Muscle of leg (tissue), 11 donors: ENCODE data around the gene CCDC14. TPM values are rescaled to one million over a fixed set of nuclear protein-coding genes. Genes with fewer than 3 reads are reported as not detected.

Experiments
- DNase-seq: peaks from one replicate; pipeline ENCODE4 v3.0.0; 2013
- H3K27ac ChIP-seq: one replicate; pipeline ENCODE4 v1.5.1; 2013; ENCODE audit warnings: mild to moderate bottlenecking, low read length, control low read depth
- H3K27me3 ChIP-seq: one replicate; pipeline ENCODE4 v1.6.1; 2013; ENCODE audit warnings: low read length; ENCODE audit not compliant: control insufficient read depth, insufficient read depth
- H3K36me3 ChIP-seq: one replicate; pipeline ENCODE4 v1.6.1; 2013; ENCODE audit warnings: low read length; ENCODE audit not compliant: control insufficient read depth, insufficient read depth
- H3K4me1 ChIP-seq: one replicate; pipeline ENCODE4 v1.6.1; 2013; ENCODE audit warnings: low read length; ENCODE audit not compliant: control insufficient read depth, insufficient read depth
- H3K4me3 ChIP-seq: one replicate; pipeline ENCODE4 v1.5.1; 2013; ENCODE audit warnings: low read length, control low read depth
- H3K9me3 ChIP-seq: replicated peaks from 2 replicates; pipeline ENCODE4 v1.6.1; 2013; ENCODE audit warnings: low read depth, low read length; ENCODE audit not compliant: control insufficient read depth
- WGBS: methylation state at CpG from one replicate; pipeline ENCODE4 v1.1.5; 2013; ENCODE audit warnings: missing lambda C conversion rate; ENCODE audit not compliant: insufficient coverage; 5-methylcytosine and 5-hydroxymethylcytosine counted together
- polyA plus RNA-seq, 8 donors: library from polyadenylated mRNA; unstranded; fragments of 120-200 nt; gene quantifications; one replicate each; pipeline versions ENCODE4 v1.2.1 to v1.2.3, GENCODE V29; 2013; ENCODE audit warnings: inconsistent platforms in 1 of 8, low replicate concordance in 1 of 8; ENCODE audit not compliant: insufficient read length in 8 of 8, insufficient read depth in 1 of 8
- total RNA-seq: library from RNA; stranded (reverse); fragments of 120-200 nt; gene quantifications from one replicate; pipeline ENCODE4 v1.2.4, GENCODE V29; 2013

Gene CCDC14
- total and polyA plus RNA-seq, 9 donors, result 35.0 to 59.1 (median 51.0) TPM

GRCh38 chr3:123869165-123869564 lies 91.9 kb downstream of the CCDC14 start:
- no peak overlapping the region for H3K27ac ChIP-seq
- H3K4me3 ChIP-seq, result no peak overlapping the region
- no CpG with 5 or more reads among the region's 1 CpG for WGBS
- H3K4me1 ChIP-seq, result no peaks in the 10 kb centered on the region
- H3K27me3 ChIP-seq, result no peaks in the 10 kb centered on the region
- DNase-seq, result no peak
- H3K9me3 ChIP-seq, result peaks cover 5% of the 10 kb centered on the region
- no peaks in the 10 kb centered on the region for H3K36me3 ChIP-seq

- no peaks in the 10 kb centered on the region for H3K4me1 ChIP-seq
- H3K36me3 ChIP-seq, result no peaks in the 10 kb centered on the region
- 95% methylated on average over 4 of the region's 4 CpGs for WGBS
- H3K9me3 ChIP-seq, result peaks cover 5% of the 10 kb centered on the region
- no peak overlapping the region for H3K27ac ChIP-seq
- H3K4me3 ChIP-seq, result no peak overlapping the region
- DNase-seq, result no peak
- no peaks in the 10 kb centered on the region for H3K27me3 ChIP-seq
Measured at GRCh38 chr3:123864706-123865105, 96.3 kb downstream of the CCDC14 start.

Other genes starting within 250 kb of the CCDC14 start
- gene MYLK, start 76.9 kb downstream of the CCDC14 start, total RNA-seq, result 28.2 TPM
- gene MYLK, start 76.9 kb downstream of the CCDC14 start, polyA plus RNA-seq, result 10 to 100 TPM; 16.4 to 34.5 (median 27.0) TPM
- not detected for gene ROPN1, start 30.9 kb upstream of the CCDC14 start, total RNA-seq
- under 1 TPM in 3 of 8 donors, not detected in 5; 0.08 to 0.16 (median 0.13) TPM for gene ROPN1, start 30.9 kb upstream of the CCDC14 start, polyA plus RNA-seq
- 9.0 TPM for gene KALRN, start 72.1 kb upstream of the CCDC14 start, total RNA-seq
- 1 to 10 TPM; 6.1 to 9.3 (median 7.0) TPM for gene KALRN, start 72.1 kb upstream of the CCDC14 start, polyA plus RNA-seq